ENCODE results near the gene DOC2A.

Gene DOC2A

GRCh38 chr16:29958756-29959155 lies 52.1 kb downstream of the DOC2A start:
- no peak for ATAC-seq (replicated peaks)

More at GRCh38 chr16:29958756-29959155, 52.1 kb downstream of the DOC2A start:
- H3K4me1 Mint-ChIP-seq (ENCODE audit: low read depth in 2 of 2), result peaks cover 13 to 17% of the 10 kb centered on the region in 2 donors
- no peak overlapping the region for H3K27ac Mint-ChIP-seq
- no peaks in the 10 kb centered on the region for H3K9me3 Mint-ChIP-seq
- no peak for DNase-seq
- H3K4me3 Mint-ChIP-seq, result no peak overlapping the region
- peaks cover 5% of the 10 kb centered on the region for H3K36me3 Mint-ChIP-seq (ENCODE audit: insufficient read depth)
- H3K27me3 Mint-ChIP-seq, result no peaks in the 10 kb centered on the region

Data from effector memory CD8-positive, alpha-beta T cell (primary cell).